Stimulated activated CD8-positive, alpha-beta memory T cell treated with anti-CD3 and anti-CD28 coated beads, Interleukin-12 subunit alpha, Interleukin-12 subunit beta, amount 100 ng/mL, for 1 hour (primary cell): ENCODE measurements around the gene ZEB2.
"Not testable (repeated sequence)": the region's sequence is repeated elsewhere in the genome, so short reads cannot be mapped to it uniquely, and the experiment has no call there.

Experiments
- DNase-seq: peaks from one replicate; pipeline ENCODE4 v3.0.0-alpha.2; 2020; ENCODE audit warnings: low read depth

The ZEB2 gene

DNA sequence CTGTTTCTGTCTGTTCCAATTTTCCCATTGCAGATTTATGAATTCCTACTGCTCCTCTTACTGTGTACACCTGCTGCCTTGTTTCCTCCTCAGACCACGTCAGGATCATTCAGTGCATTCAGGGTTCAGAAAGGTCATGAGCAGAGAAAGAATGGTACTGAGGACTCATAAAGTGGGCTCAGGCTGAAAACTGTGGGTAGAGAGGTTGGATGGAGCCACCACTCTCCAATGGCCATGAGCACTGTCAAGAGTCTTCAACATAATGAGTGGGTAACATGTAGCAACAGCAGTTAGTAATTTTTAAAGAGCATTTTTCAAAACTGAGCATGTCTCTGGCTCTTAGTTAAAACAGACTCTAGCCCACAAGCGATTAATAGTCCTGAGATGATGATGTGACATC lies 138.2 kb downstream of the ZEB2 start:
- no peak for DNase-seq

DNA sequence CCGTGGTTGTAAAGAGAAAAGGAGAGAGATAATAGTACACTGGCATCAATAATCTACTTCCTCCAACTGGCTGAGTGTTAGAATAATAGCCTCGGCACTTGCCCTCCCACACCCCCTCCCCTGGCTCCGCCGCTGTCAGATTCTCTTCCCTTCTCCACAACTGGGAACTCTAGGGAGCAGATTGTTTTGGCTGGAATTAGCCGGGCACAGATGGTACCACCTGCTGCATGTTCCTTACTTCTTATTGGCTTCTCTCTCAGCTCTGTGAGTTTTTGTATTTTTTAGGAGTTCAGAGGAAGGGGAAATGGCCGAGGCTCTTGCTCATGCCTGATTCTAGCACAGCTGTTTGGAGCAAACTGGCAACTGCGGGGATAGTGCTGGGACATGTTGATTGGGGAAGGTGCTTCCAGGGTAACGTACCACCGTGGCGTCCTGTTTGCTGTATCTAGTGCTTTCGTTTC lies 140.0 kb downstream of the ZEB2 start:
- DNase-seq: no peak

GRCh38 chr2:144378551-144378950 lies 141.4 kb downstream of the ZEB2 start:
- DNase-seq: no peak

DNA sequence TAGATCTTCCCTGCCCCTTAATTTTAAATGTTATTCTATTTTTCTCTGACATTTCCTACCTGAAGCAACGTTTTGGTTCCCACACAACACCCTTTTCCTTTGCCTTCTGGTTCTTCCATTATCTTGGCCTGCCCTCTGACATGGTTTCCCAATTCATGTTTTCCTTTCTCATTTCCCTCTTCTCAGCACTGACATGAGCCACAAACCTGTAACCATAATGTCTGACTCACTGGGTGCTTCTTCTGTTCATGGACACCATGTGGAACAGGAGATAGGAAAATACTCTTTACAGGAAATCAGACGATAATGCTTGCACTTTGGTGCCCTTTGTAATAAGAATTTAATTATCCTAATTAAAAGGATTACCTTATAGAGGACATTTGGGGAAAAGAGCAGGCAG lies 142.0 kb downstream of the ZEB2 start:
- DNase-seq: no peak

DNA sequence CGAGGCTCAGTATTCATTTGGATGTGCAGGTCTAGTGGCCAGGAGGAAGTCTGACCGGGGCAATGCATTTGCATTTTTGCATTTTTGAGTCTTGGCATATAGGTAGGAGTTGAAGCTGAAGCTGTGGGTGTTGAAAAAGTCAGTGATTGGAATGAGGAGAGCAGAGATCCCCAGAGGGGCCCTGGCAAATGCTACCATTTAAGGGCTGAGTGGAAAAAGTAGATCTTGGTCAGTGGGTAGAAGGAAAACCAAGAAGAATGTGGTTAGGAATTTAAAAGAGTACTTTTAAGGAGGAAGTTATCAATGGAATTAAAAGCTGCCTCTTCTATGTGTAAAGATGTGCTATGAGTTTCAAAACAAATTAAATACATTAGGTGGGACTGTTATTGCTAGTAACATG lies 143.0 kb downstream of the ZEB2 start:
- no peak for DNase-seq

GRCh38 chr2:144376460-144376859 lies 143.5 kb downstream of the ZEB2 start:
- no peak for DNase-seq

DNA sequence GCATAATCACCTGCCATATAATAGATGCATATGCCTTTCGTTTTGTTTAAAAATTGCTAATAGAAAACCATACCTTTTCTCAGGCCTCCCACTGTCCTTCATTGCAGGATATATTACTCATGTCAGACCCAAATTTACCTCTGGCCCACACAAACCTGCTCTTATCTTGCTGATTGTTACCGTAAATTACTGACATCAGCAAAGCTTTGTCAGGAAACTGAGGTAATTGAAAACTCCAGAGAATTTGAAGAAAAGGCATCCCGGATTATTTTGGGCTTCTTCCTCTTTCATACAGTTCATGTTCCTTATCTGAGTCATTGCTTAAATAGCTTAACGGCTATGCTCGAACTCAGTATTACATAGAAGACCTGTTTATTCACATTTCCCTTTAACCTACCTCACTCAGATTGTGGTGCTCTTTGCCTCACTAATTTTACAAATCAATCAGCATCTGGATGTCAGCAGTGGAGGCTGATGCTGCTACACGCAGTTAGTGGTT lies 145.7 kb downstream of the ZEB2 start:
- no peak for DNase-seq

DNA sequence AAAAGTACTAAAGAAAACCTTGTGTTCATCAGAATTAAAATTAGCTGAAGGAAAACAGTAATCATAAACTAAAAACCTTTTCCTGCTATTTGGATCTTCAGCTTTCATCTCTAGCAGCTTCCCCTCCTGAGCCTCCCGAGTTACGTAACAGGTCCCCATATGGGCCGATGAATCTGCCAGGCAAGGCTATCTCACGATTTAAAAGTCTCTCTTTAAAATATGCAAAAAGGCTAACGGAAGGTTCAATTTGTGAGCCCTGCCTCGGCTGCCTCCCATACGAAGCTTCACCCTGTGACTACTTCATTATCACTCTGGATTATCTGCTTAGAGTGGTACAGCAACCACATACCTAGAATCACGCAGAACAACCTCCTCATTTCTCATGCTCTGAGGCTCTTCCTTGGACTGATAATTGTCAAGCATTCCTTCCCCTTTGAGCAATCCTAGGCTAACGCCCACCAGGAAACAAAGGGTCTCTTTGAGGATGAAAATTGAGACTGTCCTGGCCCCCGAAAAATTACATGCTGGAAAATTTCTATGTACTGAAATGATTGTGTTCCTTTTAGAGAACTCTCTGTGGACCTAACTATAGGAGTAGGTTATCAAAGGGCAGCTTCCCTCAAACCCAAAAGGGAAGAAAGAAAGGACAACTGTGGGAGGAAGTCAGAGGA lies 147.4 kb downstream of the ZEB2 start:
- DNase-seq: no peak

GRCh38 chr2:144370937-144371584 lies 148.9 kb downstream of the ZEB2 start:
- no peak for DNase-seq

GRCh38 chr2:144369416-144369815 lies 150.5 kb downstream of the ZEB2 start:
- no peak for DNase-seq

DNA sequence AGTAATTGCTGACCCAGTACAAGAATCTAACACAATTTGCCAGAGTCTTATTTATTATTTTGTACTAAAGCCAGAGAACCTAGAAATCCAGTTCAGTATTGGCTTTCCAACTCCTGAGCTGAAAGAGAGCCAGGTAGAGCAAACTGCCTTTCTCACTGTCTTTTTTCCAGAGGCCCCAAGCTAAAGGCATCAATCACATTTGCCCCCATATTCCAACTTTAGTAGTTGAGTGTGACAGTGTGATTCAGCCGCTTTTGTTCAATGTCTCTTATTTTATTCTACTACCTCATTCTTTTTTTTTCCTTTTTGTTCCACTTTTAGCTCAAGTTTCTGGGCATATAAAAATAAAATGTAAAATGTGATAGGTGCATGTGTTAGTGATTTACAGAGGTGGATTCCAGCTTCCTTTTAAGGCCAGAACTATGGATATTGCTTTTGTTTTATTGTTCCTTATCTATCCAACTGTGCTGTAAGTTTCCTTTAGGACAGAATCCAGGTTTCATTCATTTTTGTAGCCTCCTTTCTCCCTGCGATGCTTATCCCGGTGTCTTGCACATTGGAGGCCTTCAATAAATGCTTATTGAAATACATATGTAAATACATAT lies 153.0 kb downstream of the ZEB2 start:
- no peak for DNase-seq

DNA sequence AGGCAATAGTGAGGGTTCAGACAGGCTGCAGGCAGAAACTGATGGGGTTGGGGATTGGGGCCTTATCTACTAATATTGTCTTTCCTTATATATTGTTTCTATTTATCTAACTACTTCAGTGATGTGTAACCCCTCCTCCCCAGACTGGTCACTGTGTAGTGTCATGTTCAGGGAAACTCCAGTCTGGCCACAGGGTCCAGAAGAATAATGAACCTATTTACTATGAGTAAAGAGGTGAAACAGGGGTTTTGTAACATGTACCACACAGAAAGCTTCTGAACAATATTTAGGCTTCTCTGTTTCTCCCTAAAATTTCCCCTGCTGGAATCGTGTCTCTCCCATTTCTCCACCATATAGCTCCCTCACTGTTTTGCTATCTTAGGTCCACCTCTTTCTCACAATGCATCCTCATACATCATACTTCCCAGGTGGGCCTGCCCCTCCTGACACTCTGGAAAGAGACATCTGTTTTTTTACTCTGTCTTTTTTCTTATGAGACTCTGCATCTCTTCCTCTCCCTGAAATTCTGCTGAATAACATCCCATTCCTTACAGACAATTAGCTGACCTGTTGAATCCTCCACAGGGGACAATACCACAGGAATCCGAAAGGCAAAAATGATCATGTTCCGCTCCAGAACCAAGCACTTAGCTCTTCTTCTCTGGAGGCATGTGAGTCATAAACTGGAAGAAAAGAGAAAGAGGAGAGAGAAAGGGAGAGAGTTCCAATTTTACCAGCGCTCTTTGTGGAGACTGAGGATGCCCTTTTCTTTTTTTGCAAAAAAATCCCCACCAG lies 154.8 kb downstream of the ZEB2 start:
- no peak for DNase-seq

GRCh38 chr2:144364247-144364646 lies 155.7 kb downstream of the ZEB2 start:
- DNase-seq: not testable (repeated sequence)

DNA sequence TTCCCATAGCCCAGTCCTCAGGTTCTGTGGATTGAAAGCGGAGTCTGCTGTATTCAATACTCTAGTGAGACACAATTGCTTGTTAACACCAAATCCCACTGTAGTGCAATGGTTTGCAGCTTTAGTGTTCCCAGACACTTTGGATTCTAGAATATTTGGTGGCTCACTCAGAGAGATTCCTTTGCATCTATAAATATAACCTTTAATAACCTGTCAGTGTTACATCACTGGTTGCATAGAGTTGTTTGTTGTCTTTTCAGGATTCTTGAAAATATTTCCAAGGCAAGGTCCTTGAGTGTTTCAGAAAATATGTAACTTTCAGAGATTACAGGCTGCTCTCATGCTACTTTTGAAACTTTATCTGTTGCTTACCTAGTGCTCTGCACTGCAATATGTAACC lies 157.5 kb downstream of the ZEB2 start:
- DNase-seq: no peak

GRCh38 chr2:144361742-144362141 lies 158.2 kb downstream of the ZEB2 start:
- DNase-seq: no peak

DNA sequence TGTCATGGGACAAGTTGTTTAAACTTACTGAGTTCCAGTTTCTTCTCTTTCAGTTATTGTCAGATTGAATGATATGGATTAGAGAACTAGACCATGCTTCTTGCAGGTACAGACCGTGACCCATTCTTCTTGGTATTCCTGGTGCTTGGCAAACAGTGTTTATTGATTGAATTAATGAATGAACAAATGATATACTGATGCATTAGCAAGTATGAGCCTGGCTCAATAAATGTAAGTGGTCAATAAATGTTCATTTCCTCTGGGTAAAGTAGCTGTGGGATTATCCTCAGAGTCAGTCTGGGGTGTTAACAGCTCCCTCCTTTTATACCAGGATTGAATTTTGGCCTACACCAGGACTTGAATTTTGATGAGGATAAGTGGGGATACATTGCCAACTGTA lies 160.2 kb downstream of the ZEB2 start:
- no peak for DNase-seq

DNA sequence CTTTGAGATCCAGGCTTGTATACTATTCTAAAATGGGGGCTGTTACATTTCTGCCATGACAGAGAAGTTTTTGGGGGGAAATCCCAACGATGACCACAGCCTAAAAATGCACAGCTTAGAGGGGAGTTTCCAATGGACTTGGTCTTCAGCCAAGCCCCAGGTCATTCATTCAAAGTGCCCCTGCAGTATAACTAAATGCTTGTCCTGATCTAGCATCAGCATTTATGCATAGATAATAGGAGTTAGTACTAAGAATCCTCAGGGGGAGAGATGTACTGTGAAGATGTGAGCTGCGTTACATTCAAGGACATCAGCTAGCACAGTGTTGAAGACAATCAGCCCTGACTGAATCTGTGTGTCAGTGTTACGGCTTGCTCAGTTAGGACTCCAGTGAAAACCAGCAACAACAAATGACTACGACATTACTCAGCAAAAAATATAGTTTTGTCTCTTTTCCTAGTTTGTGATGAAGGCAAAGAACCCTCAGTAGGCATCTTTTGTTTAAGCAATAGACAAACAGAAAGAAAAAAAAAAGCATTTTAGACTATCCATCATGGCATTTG lies 160.9 kb downstream of the ZEB2 start:
- no peak for DNase-seq

DNA sequence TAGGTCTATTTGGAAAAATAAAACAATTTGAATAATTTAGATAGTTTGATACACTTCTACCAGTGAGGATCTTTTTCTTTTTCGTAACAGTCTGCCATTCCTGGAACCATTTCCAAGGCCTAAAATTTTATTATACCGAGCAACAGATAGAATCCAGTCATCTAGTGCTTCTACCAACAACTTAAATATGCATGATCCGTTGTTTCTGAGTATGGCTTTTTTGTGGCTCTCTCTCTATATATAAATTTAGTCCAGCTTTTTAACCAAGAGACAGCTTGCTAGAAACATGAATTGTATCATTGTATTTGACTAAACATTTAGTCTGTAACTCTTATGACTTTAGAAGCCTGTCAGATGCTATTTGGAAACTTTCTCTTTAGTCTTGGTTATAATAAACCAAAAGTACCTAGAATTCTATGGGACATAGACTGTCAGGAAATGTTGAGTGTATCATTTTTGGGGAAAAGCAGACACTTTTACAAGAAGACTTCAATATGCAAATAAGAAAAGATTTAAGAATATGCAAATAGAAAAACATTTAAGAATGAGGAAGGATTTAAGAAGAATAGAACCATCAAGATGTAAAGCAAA lies 161.4 kb downstream of the ZEB2 start:
- DNase-seq: no peak

- no peak for DNase-seq
These were observed 162.1 kb downstream of the ZEB2 start for GRCh38 chr2:144357623-144358373.

DNA sequence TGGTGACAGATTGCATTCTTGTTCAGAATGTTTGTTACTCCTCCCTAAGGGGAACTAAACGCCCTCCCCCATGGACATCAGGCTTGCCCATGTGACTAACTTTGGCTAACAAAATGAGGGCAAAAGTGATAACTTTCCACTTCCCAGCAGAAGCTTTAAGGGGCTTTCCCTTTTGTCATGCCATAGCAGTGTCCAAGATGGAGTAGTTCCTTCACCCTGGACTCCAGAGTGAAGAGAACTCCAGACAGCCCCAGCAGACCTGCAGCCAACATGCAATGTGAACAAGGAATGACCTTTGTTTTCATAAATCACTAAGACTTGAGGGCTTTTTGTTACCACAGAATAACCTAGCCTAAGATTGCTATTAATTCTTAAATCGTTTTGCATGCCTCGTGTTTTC lies 163.5 kb downstream of the ZEB2 start:
- no peak for DNase-seq

DNA sequence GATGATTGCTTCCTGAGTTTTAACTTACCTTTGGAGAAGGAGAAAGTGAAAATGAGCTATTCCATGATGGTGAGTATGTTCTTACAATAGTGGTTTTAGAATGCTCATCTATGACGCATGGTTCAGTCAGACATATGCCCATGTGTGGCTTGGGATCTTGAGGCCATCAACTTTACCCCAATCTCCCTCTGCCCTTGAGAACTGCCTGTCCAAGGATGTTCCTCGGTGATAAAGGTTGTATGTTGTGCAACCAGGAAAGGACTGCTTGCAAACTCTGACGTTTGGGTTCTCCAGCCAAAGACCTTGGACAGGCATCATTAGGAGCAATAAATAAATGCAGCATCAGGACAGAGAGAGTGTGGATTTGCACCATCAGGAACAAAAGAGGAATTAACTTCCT lies 165.0 kb downstream of the ZEB2 start:
- DNase-seq: no peak
